Activated naive CD8-positive, alpha-beta T cell treated with anti-CD3 and anti-CD28 coated beads, Interleukin-2, amount 10 ng/mL, durations not matched to agents 7 days and 5 days (primary cell): ENCODE measurements around the gene ACAD9. TPM values are rescaled to one million over a fixed set of nuclear protein-coding genes. Genes with fewer than 3 reads are reported as not detected.

ENCODE experiments used
- ATAC-seq: fragments of 150-1000 bp; cut with Tn5 transposase; one replicate; pipeline ENCODE4 v1.10.0; 2021; ENCODE audit warnings: low read depth, moderate library complexity
- POLR2A ChIA-PET: fragments of 350-600 bp; sonication (Branson Sonifier 250); formaldehyde crosslinking; loops from one replicate; lab custom pipeline; 2021; ENCODE audit warnings: antibody characterized with exemption; lab: Charles Lee
- DNase-seq: peaks from one replicate; pipeline ENCODE4 v3.0.0; 2021
- H3K27ac Mint-ChIP-seq: one replicate; pipeline ENCODE4 v1.8.0; 2022; ENCODE audit warnings: mild to moderate bottlenecking, mixed read lengths
- H3K27me3 Mint-ChIP-seq: one replicate; pipeline ENCODE4 v1.8.0; 2022; ENCODE audit warnings: mild to moderate bottlenecking, moderate library complexity, mixed read lengths
- H3K36me3 Mint-ChIP-seq: one replicate; pipeline ENCODE4 v1.8.0; 2021; ENCODE audit warnings: mild to moderate bottlenecking, mixed read lengths
- H3K4me1 Mint-ChIP-seq: one replicate; pipeline ENCODE4 v1.8.0; 2021; ENCODE audit warnings: mixed read lengths
- H3K4me3 Mint-ChIP-seq: one replicate; pipeline ENCODE4 v1.8.0; 2022; ENCODE audit warnings: mild to moderate bottlenecking, moderate library complexity, mixed read lengths
- H3K9me3 Mint-ChIP-seq: one replicate; pipeline ENCODE4 v1.8.0; 2021; ENCODE audit warnings: mixed read lengths
- total RNA-seq, 2 experiments: library from RNA; stranded (reverse); gene quantifications; one replicate each; pipeline ENCODE4 v1.2.3, GENCODE V29; 2021

Gene ACAD9
- total RNA-seq, 2 experiments from 2014 or later, result 55.9 to 63.5 TPM

DNA sequence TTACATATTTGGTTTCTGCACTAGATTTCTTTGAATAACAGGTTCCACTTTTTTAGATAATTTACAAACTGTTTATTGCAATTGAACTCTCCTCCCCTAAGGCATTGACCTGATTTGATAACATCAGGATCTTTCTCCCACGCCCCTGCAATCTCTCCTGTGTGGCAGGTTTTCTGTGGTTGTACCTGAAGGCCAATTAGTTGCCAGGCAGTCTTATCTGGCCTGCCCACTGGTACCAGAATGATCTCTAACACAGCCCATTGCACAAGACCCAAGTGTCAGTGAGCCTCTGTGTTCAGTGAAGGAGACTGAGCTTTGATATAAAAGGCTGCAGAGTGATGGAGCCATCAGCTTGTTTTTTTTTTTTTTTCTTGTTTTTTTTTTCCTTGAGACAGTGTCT is 3.3 kb downstream of the ACAD9 start:
- peaks cover 38% of the 10 kb centered on the region for H3K4me1 Mint-ChIP-seq
- H3K9me3 Mint-ChIP-seq, result no peaks in the 10 kb centered on the region
- no peak overlapping the region for H3K27ac Mint-ChIP-seq
- no peak for DNase-seq
- H3K4me3 Mint-ChIP-seq, result no peak overlapping the region
- no peak for ATAC-seq
- POLR2A ChIA-PET, result interaction anchor here (1.1 kb wide), 1 partner anchor 35 kb away, joined by 3 read pairs; no protein-coding TSS in a partner anchor
- peaks cover 20% of the 10 kb centered on the region for H3K36me3 Mint-ChIP-seq
- no peaks in the 10 kb centered on the region for H3K27me3 Mint-ChIP-seq

DNA sequence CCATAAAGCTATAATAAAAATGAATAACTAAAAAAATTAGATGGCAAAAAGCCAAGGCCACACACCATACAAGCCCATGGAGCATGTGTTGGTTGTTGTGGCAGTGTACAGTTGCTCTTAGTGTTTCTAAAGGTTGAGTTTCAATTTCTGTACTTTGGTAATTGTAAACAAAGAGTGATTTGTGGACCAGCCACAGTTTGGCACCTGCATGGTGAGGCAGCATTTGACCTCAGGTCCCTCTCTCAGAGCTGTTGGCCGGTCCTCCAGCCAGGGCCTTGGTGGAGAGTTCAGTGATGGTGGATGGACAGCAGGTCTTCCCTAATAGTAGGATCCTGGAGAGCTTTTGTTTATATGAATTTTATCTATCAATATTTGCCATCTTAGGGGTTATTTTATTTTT is 5.6 kb downstream of the ACAD9 start:
- H3K4me1 Mint-ChIP-seq, result peaks cover 29% of the 10 kb centered on the region
- DNase-seq, result no peak
- POLR2A ChIA-PET, result interaction anchor here (0.7 kb wide), 1 partner anchor 8 kb away, joined by 3 read pairs; no protein-coding TSS in a partner anchor
- H3K4me3 Mint-ChIP-seq, result no peak overlapping the region
- H3K27ac Mint-ChIP-seq, result no peak overlapping the region
- ATAC-seq, result no peak
- no peaks in the 10 kb centered on the region for H3K27me3 Mint-ChIP-seq
- H3K9me3 Mint-ChIP-seq, result no peaks in the 10 kb centered on the region
- H3K36me3 Mint-ChIP-seq, result peaks cover 18% of the 10 kb centered on the region

DNA sequence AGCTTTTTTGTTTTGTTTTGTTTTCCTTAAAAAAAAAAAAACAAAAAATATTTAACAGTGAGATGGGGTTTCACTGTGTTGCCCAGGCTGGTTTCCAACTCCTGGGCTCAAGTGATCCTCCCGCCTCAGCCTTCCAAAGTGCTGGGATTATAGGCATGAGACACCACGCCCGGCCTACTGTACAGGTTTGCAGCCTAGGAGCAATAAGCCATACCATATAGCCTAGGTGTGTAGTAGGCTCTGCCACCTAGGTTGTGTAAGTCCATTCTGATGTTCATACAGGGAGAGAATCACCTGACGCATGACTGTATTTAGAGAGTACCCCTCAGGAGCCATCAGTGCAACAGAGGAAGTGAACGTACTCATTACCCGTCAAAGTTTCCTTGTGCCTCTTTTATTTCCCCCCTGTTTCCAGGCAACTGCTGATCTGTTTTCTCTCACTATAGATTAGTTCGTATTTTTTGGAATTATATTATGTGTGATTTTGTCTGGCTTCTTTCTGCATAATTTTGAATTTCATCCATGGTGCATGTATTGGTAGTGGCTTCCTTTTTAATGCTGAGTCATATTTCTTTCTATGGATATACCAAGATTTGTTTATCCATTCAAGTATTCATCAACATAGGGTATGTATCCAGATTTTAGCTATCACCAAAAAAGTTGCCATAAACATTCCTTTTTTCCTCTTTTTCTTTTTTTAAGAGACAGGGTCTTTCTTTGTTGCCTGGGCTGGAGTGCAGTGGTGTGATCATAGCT is 9.9 kb downstream of the ACAD9 start:
- no peaks in the 10 kb centered on the region for H3K9me3 Mint-ChIP-seq
- POLR2A ChIA-PET, result interaction anchor here (1.2 kb wide), 1 partner anchor 10 kb away, joined by 6 read pairs; the partner anchor contains the start of gene ACAD9
- ATAC-seq, result no peak
- H3K4me3 Mint-ChIP-seq, result no peak overlapping the region
- no peaks in the 10 kb centered on the region for H3K27me3 Mint-ChIP-seq
- H3K27ac Mint-ChIP-seq, result no peak overlapping the region
- peaks cover 2% of the 10 kb centered on the region for H3K4me1 Mint-ChIP-seq
- no peak for DNase-seq
- H3K36me3 Mint-ChIP-seq, result peaks cover 12% of the 10 kb centered on the region

DNA sequence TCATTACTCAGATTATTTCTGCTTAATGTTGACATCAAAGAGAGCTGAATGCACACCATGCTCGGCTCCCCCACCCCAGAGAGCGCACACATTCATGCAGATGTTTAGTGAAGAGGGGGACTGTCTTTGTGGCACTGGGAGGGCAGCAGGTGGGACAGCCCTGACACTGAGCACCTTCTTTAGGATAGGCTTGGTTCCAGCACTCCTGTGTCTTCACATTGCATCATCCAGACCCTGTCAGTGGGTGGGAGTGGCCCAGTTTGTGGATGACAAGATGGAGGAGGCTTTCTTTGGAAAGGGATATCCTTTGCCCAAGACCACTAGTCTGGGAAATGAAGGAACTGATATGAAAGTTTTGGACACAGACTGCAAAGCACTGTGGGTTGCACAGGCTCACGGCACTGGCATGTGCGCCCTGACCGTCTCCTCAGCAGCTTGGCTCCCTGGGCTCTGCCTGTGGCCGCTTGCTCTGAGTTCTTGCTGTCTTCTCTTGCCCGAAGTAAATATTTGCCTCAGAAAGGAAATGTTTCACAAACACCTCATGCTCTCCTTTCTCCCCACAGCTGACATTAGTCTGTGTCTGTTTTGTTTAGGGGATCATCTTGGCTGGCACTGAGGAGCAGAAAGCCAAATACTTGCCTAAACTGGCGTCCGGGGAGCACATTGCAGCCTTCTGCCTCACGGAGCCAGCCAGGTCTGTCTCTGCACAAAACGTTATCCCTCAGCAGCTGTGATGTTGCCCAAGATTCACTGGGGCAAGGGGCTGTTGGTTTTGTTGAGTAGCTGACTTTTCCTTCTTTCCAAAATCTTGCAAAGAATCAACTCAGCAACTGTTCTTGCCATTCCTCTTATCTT is 16.6 kb downstream of the ACAD9 start:
- POLR2A ChIA-PET, result no interaction called here
- DNase-seq (no peak), ATAC-seq (no peak)
- Mint-ChIP-seq H3K27ac (peak overlapping the region; percentile 65), H3K4me1 (peaks cover 5% of the 10 kb centered on the region), H3K36me3 (peaks cover 46% of the 10 kb centered on the region), H3K9me3 (no peaks in the 10 kb centered on the region), H3K27me3 (no peaks in the 10 kb centered on the region), H3K4me3 (no peak overlapping the region)

DNA sequence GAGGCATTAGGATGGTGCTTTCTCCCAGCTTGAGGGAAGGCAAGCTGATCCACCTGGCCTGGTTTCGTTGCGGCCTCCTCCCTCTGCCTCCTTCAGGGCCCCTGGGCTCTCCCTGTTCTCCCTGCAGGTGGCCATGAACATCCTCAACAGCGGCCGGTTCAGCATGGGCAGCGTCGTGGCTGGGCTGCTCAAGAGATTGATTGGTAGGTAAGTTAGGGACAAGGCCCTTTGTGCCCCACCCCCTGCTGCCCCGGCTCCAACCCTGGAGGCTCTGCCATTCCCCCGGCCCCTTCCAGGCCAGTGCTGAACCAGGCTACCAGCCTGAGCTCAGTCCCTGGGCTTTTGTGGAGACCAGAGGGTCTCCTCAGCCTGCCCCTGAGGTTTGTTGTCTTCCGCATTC is 23.0 kb downstream of the ACAD9 start:
- no peak for DNase-seq
- Mint-ChIP-seq H3K27ac (no peak overlapping the region), H3K36me3 (peaks cover 34% of the 10 kb centered on the region), H3K27me3 (no peaks in the 10 kb centered on the region), H3K4me3 (no peak overlapping the region), H3K9me3 (no peaks in the 10 kb centered on the region), H3K4me1 (peaks cover 1% of the 10 kb centered on the region)
- no peak for ATAC-seq
- POLR2A ChIA-PET, result interaction anchor here (0.5 kb wide), 1 partner anchor 8 kb away, joined by 4 read pairs; no protein-coding TSS in a partner anchor

DNA sequence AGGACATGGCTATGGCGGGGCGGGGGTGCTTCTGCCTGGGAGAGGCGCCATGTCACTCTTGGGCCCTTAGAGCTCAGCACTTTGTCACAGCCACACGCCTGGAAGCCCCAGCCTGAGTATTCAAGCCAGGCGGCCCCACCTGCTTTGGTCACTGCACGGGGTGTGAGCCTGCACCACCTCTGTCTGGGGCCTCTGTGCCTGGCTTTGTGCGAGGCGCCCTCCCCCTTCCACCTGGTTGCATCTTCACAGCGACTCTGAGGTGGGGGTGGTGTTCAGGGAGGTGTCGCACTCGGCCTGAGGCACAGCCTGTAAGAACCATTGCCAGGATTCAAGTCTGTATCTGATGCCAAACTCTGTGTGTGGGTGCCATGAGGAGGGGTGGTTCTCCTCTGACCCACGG is 24.1 kb downstream of the ACAD9 start:
- POLR2A ChIA-PET, result no interaction called here
- Mint-ChIP-seq H3K36me3 (peaks cover 30% of the 10 kb centered on the region), H3K4me3 (no peak overlapping the region), H3K4me1 (no peaks in the 10 kb centered on the region), H3K9me3 (no peaks in the 10 kb centered on the region), H3K27ac (no peak overlapping the region), H3K27me3 (no peaks in the 10 kb centered on the region)
- DNase-seq (no peak), ATAC-seq (no peak)

DNA sequence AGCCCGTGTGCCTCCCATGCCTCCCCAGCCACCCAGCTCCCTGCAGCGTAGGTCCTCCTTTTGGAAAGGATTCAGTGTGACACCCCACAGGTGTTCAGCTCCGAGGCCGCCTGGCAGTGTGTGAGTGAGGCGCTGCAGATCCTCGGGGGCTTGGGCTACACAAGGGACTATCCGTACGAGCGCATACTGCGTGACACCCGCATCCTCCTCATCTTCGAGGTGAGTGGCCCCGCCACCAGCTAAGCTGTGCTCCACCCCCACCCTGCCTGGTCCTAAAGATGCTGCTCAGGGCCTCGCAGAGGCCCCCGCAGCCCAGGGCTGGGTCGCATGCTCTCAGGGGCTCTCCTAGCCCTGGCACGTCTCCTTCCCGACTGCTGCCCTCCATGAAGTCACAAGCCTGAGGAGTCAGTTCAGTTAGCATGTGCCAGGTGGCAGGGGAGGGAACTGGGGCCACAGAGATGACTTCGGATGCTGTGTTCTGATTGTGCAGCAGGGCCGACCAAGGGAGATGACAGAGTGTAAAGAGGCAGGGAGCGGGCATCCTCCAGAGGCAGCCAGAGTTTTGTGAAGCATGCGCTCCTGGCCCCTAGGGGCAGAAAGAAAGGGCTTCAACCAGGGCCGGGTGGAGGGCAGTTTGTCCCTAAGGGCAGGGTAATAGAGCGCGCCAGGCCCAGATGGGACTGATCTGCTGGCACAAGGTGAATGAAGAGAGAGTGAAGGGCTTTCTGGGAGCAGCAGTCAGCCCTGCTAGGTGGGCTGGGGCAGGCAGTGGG is 26.8 kb downstream of the ACAD9 start:
- H3K36me3 Mint-ChIP-seq, result peaks cover 12% of the 10 kb centered on the region
- no peaks in the 10 kb centered on the region for H3K9me3 Mint-ChIP-seq
- H3K27me3 Mint-ChIP-seq, result no peaks in the 10 kb centered on the region
- peak overlapping the region; percentile 4 for H3K27ac Mint-ChIP-seq
- DNase-seq (peak; percentile 27), ATAC-seq (no peak)
- no peaks in the 10 kb centered on the region for H3K4me1 Mint-ChIP-seq
- POLR2A ChIA-PET, result no interaction called here
- no peak overlapping the region for H3K4me3 Mint-ChIP-seq

DNA sequence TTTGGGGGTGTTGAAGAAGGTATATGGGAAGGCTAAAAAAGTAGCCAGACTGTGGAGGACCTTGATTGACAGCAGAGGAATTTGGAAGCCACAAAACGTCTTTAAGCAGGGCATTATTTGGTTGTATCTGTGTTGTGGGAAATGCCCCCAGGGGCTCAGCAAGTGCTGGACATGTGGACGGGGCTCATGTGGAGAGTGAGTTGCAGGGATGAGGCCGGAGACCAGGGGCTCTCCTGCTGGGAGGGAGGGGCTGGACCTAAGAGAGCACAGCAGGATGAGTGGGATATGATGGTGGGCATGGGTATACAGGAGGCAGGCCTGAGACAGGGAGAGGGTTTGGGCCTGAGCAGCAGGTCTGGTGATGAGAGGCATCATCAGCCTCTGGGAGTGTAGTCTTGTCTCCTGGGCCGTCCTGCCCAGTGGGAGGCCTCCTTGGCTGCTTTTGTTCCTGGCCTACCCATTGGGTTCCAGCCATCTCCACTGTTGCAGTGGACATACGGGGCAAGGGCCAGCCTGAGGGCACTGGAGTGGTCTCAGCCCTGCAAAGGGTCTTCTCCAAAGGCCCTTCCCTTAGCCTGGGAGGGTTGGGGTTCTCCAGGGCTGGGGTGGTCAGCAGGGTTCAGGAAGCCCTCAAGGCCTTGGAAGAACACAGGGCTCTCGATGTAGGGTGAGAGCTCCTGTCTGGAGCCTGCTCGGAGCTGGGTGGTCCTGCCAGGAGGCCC is 27.5 kb downstream of the ACAD9 start:
- no peaks in the 10 kb centered on the region for H3K27me3 Mint-ChIP-seq
- peaks cover 12% of the 10 kb centered on the region for H3K36me3 Mint-ChIP-seq
- no peak for ATAC-seq
- H3K9me3 Mint-ChIP-seq, result no peaks in the 10 kb centered on the region
- DNase-seq, result peak; percentile 26
- no peaks in the 10 kb centered on the region for H3K4me1 Mint-ChIP-seq
- peak overlapping the region; percentile 4 for H3K27ac Mint-ChIP-seq
- POLR2A ChIA-PET, result no interaction called here
- no peak overlapping the region for H3K4me3 Mint-ChIP-seq

DNA sequence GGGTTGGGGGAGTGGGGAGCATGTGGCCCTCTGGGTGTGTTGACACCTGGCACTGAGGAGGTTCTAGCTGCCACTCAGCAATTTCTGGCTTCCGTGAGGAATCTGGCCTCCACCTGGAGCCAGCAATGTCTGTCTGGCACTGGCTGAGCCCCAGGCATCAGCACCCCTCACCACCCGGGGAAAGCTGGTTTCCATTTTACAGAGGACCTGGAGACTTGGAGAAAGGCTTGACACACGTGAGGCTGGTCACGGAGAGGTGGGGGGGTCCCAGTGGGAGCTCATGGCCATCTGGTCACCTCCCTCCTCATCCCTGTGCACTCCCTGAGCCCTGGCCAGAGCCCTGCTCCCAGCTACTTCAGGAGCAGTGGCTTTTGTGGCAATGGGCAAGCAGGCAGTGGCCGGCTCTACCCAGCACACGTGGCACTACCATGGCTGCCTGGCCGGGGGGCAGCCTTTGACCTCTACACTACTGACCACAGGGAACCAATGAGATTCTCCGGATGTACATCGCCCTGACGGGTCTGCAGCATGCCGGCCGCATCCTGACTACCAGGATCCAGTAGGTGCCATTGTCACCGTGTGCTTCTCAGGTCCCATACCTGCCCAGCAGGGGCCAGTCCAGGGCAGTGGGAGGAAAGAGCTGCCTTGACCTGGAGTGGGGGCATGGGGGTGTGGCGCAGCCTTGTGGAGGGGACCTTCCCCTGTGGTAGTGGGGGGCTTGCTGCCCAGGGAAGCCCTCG is 28.5 kb downstream of the ACAD9 start:
- Mint-ChIP-seq H3K27ac (no peak overlapping the region), H3K36me3 (peaks cover 18% of the 10 kb centered on the region), H3K4me3 (no peak overlapping the region), H3K27me3 (no peaks in the 10 kb centered on the region), H3K9me3 (no peaks in the 10 kb centered on the region), H3K4me1 (no peaks in the 10 kb centered on the region)
- ATAC-seq, result no peak
- POLR2A ChIA-PET, result interaction anchor here (1.2 kb wide), 1 partner anchor 30 kb away, joined by 3 read pairs; no protein-coding TSS in a partner anchor
- peak; percentile 13 for DNase-seq

DNA sequence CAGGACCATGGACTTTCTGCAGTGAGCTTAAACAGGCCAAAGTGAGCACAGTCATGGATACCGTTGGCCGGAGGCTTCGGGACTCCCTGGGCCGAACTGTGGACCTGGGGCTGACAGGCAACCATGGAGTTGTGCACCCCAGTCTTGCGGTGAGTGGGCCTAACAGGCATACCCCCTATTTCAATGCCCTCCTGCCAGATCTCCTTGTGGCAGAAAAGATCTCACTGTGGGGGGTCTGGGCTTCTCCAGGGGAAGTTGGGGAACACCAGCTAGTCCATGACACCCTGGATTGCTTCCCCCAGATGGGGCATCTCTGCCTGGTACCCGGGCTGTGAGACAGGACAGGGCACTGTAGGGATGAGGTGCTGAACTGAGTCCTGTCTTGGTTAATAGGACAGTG is 29.5 kb downstream of the ACAD9 start:
- Mint-ChIP-seq H3K27me3 (no peaks in the 10 kb centered on the region), H3K36me3 (peaks cover 17% of the 10 kb centered on the region), H3K4me3 (no peak overlapping the region), H3K4me1 (no peaks in the 10 kb centered on the region), H3K27ac (no peak overlapping the region), H3K9me3 (no peaks in the 10 kb centered on the region)
- ATAC-seq (no peak), DNase-seq (peak; percentile 20)
- POLR2A ChIA-PET, result interaction anchor here (1.2 kb wide), 1 partner anchor 31 kb away, joined by 3 read pairs; no protein-coding TSS in a partner anchor

DNA sequence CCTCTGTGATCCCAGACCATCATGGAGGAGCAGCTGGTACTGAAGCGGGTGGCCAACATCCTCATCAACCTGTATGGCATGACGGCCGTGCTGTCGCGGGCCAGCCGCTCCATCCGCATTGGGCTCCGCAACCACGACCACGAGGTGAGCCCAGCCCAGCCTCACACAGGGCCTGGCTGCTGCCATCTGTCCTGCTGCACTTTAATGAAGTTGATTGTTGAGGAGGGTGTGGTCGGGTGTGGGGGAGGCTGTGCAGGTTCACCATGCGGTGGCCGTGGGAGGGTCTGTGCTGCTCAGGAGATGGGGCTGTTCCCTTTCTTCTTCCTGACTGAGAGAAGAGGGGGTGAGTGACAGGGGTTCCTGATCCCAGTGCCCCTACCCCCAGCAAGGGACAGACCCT is 30.6 kb downstream of the ACAD9 start:
- POLR2A ChIA-PET, result no interaction called here
- Mint-ChIP-seq H3K27ac (no peak overlapping the region), H3K4me1 (no peaks in the 10 kb centered on the region), H3K9me3 (no peaks in the 10 kb centered on the region), H3K4me3 (no peak overlapping the region), H3K36me3 (peaks cover 13% of the 10 kb centered on the region), H3K27me3 (no peaks in the 10 kb centered on the region)
- ATAC-seq (no peak), DNase-seq (no peak)

DNA sequence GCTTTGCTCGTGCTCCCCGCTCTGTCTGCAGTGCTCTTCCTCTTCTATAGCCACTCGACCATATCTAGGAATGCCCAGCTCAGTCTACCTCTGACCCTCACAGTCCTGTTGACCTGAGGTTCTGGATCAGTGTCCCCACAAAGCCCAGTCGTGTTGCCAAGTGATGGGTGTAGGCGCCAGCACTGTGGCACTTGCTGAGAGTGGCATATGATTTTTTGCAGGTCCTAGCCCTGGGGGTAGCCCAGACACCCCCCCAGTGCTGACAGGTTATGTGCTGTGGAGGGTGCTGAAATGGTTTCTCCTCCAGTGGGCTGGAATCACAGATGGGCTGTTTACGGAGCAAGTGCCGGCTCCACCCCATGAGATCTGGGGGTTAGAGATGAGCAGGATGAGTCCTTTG is 32.5 kb downstream of the ACAD9 start:
- POLR2A ChIA-PET, result no interaction called here

More for the DNA sequence above, 32.5 kb downstream of the ACAD9 start:
- peak; percentile 15 for DNase-seq
- no peaks in the 10 kb centered on the region for H3K27me3 Mint-ChIP-seq
- no peaks in the 10 kb centered on the region for H3K4me1 Mint-ChIP-seq
- no peak overlapping the region for H3K27ac Mint-ChIP-seq
- no peak overlapping the region for H3K4me3 Mint-ChIP-seq
- ATAC-seq, result no peak
- peaks cover 20% of the 10 kb centered on the region for H3K36me3 Mint-ChIP-seq
- no peaks in the 10 kb centered on the region for H3K9me3 Mint-ChIP-seq
